ENCODE results near the gene FBXO17. TPM values are rescaled to one million over a fixed set of nuclear protein-coding genes. Genes with fewer than 3 reads are reported as not detected.

FBXO17 gene
- total and polyA plus RNA-seq, 2 of the 13 experiments (the other 11 are each of a cell fraction or from before 2014, with no cell fraction given): 22.1 to 58.7 TPM

DNA sequence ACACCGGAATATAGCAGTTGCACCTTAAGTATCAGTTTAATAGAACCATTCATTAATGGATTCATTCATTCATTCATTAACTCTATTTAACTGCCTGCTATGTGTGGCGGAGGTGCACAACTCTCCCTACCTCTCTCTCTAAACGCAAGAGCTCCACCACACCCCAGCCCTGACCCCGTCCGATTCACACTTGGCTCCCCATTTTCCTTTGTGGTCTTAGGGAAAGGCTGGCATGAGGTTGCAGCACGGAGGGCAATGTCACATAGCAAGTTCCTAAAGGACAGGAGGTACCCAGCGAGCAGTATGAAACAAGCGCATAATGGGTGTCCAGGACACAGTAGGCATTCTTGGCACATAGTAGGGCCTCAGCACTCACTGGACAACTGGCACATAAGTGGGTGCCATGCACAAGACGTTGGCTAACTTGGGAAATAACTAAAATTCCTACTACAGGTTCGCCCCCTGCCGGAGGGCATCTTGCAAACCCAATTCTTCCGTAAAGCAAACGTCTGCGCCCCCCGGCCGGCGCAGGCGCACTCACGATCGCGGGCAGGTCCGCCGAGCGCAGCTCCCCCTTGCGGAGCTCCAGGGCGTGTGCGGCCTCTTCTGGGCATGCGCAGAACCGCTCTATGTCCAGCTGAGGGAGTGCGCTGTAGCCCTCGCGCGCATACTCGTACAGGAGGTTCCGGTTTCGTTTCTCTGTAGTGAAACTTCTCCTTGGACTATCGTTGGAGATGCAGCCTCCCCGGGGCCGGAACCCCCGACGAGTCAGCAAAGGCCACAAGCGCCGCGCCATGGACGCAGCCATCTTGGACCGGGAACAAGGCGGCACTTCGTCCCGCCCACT, 45.4 kb downstream of the FBXO17 start, which contains the start of gene SARS2 (continued):
- TF ChIP-seq ETS1 (CRISPR knock-in tag; IDR thresholded peaks at IDR 0.05): no peak
- TF ChIP-seq, protein P1, sequence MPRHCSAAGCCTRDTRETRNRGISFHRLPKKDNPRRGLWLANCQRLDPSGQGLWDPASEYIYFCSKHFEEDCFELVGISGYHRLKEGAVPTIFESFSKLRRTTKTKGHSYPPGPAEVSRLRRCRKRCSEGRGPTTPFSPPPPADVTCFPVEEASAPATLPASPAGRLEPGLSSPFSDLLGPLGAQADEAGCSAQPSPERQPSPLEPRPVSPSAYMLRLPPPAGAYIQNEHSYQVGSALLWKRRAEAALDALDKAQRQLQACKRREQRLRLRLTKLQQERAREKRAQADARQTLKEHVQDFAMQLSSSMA (CRISPR knock-in tag; IDR thresholded peaks at IDR 0.05): no peak
- TF ChIP-seq, protein P2, sequence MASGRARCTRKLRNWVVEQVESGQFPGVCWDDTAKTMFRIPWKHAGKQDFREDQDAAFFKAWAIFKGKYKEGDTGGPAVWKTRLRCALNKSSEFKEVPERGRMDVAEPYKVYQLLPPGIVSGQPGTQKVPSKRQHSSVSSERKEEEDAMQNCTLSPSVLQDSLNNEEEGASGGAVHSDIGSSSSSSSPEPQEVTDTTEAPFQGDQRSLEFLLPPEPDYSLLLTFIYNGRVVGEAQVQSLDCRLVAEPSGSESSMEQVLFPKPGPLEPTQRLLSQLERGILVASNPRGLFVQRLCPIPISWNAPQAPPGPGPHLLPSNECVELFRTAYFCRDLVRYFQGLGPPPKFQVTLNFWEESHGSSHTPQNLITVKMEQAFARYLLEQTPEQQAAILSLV (CRISPR knock-in tag; IDR thresholded peaks at IDR 0.05; ENCODE audit: borderline replicate concordance): peak; percentile 63; the same call in 1 of the 2 replicates
- TF ChIP-seq RORA (CRISPR knock-in tag; IDR thresholded peaks at IDR 0.05): no peak
- no peak for TF ChIP-seq STAT5B (CRISPR knock-in tag; IDR thresholded peaks at IDR 0.05)
- TF ChIP-seq ARNT (IDR thresholded peaks at IDR 0.05): no peak
- no peak for TF ChIP-seq SYNCRIP (IDR thresholded peaks at IDR 0.05; ENCODE audit: insufficient read depth, low read depth, low read length)
- TF ChIP-seq ZNF570 (CRISPR knock-in tag; IDR thresholded peaks at IDR 0.05; ENCODE audit: borderline replicate concordance): no peak
- TF ChIP-seq MTF2 (CRISPR knock-in tag; IDR thresholded peaks at IDR 0.05; ENCODE audit: borderline replicate concordance): no peak
- TF ChIP-seq, protein P3, sequence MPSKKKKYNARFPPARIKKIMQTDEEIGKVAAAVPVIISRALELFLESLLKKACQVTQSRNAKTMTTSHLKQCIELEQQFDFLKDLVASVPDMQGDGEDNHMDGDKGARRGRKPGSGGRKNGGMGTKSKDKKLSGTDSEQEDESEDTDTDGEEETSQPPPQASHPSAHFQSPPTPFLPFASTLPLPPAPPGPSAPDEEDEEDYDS (CRISPR knock-in tag; IDR thresholded peaks at IDR 0.05): no peak; the same call in 1 of the 2 replicates
- peak; percentile 17; the same call in 1 of the 2 replicates for TF ChIP-seq ZNF121 (CRISPR knock-in tag; IDR thresholded peaks at IDR 0.05)
- no peak for TF ChIP-seq ZFYVE20 (CRISPR knock-in tag; IDR thresholded peaks at IDR 0.05; ENCODE audit: borderline replicate concordance, low read depth)
- TF ChIP-seq CREB1 (IDR thresholded peaks at IDR 0.05): no peak
- TF ChIP-seq CREB1 (CRISPR knock-in tag; IDR thresholded peaks at IDR 0.05): no peak
- TF ChIP-seq NFIC (IDR thresholded peaks at IDR 0.05; ENCODE audit: low read length): no peak
- TF ChIP-seq GATAD1 (CRISPR knock-in tag; IDR thresholded peaks at IDR 0.05): peak; percentile 87
- no peak for TF ChIP-seq MZF1 (CRISPR knock-in tag; IDR thresholded peaks at IDR 0.05; ENCODE audit: borderline replicate concordance)
- TF ChIP-seq ZNF569 (CRISPR knock-in tag; IDR thresholded peaks at IDR 0.05; ENCODE audit: borderline replicate concordance): no peak
- TF ChIP-seq TBX2 (CRISPR knock-in tag; IDR thresholded peaks at IDR 0.05; ENCODE audit: borderline replicate concordance): no peak
- TF ChIP-seq AKAP8 (CRISPR knock-in tag; IDR thresholded peaks at IDR 0.05): peak; percentile 84; the same call in 1 of the 2 replicates
- no peak for TF ChIP-seq SETDB1 (CRISPR knock-in tag; IDR thresholded peaks at IDR 0.05; ENCODE audit: borderline replicate concordance)
- no peak for TF ChIP-seq ZNF678 (CRISPR knock-in tag; IDR thresholded peaks at IDR 0.05)
- TF ChIP-seq ZNF841 (CRISPR knock-in tag; IDR thresholded peaks at IDR 0.05; ENCODE audit: borderline replicate concordance): no peak
- TF ChIP-seq, protein P4, sequence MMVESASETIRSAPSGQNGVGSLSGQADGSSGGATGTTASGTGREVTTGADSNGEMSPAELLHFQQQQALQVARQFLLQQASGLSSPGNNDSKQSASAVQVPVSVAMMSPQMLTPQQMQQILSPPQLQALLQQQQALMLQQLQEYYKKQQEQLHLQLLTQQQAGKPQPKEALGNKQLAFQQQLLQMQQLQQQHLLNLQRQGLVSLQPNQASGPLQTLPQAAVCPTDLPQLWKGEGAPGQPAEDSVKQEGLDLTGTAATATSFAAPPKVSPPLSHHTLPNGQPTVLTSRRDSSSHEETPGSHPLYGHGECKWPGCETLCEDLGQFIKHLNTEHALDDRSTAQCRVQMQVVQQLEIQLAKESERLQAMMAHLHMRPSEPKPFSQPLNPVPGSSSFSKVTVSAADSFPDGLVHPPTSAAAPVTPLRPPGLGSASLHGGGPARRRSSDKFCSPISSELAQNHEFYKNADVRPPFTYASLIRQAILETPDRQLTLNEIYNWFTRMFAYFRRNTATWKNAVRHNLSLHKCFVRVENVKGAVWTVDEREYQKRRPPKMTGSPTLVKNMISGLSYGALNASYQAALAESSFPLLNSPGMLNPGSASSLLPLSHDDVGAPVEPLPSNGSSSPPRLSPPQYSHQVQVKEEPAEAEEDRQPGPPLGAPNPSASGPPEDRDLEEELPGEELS (CRISPR knock-in tag; IDR thresholded peaks at IDR 0.05): no peak
- TF ChIP-seq ZNF792 (CRISPR knock-in tag; IDR thresholded peaks at IDR 0.05): 0 out of 2 replicates have a peak, but pooled peaks have one; percentile 37
